ENCODE results near the gene CYB561A3. TPM values are rescaled to one million over a fixed set of nuclear protein-coding genes. Genes with fewer than 3 reads are reported as not detected.

CYB561A3 gene
- total and polyA plus RNA-seq, 2 of the 13 experiments (the other 11 are each of a cell fraction or from before 2014, with no cell fraction given), result 11.4 to 14.9 TPM

GRCh38 chr11:61332797-61333549 is 28.7 kb downstream of the CYB561A3 start, which contains the start of the genes DDB1 and TKFC (continued):
- 0 out of 2 replicates have a peak, but pooled peaks have one; percentile 62 for TF ChIP-seq ZNF782 (CRISPR knock-in tag; IDR thresholded peaks at IDR 0.05; ENCODE audit: borderline replicate concordance)
- peak; percentile 50; the same call in 1 of the 2 replicates for TF ChIP-seq ZNF329 (CRISPR knock-in tag; IDR thresholded peaks at IDR 0.05; ENCODE audit: low read depth)
- TF ChIP-seq PITX1 (CRISPR knock-in tag; IDR thresholded peaks at IDR 0.05), result peak; percentile 53; the same call in 1 of the 2 replicates
- TF ChIP-seq RFXANK (CRISPR knock-in tag; IDR thresholded peaks at IDR 0.05), result no peak
- TF ChIP-seq ZNF737 (CRISPR knock-in tag; IDR thresholded peaks at IDR 0.05; ENCODE audit: borderline replicate concordance), result no peak; the same call in 1 of the 2 replicates
- peak; percentile 91 for TF ChIP-seq POLR2AphosphoS5 (IDR thresholded peaks at IDR 0.05; ENCODE audit: low read depth, low read length)
- 0 out of 2 replicates have a peak, but pooled peaks have one; percentile 16 for TF ChIP-seq ZNF83 (CRISPR knock-in tag; IDR thresholded peaks at IDR 0.05; ENCODE audit: borderline replicate concordance)
- TF ChIP-seq GFI1 (CRISPR knock-in tag; IDR thresholded peaks at IDR 0.05; ENCODE audit: borderline replicate concordance), result no peak
- peak; percentile 52; the same call in 1 of the 2 replicates for TF ChIP-seq JUND (CRISPR knock-in tag; IDR thresholded peaks at IDR 0.05)
- no peak for TF ChIP-seq ZNF562 (CRISPR knock-in tag; IDR thresholded peaks at IDR 0.05; ENCODE audit: borderline replicate concordance)
- TF ChIP-seq HIC2 (CRISPR knock-in tag; IDR thresholded peaks at IDR 0.05; ENCODE audit: low read depth), result peak; percentile 45; the same call in 1 of the 2 replicates
- TF ChIP-seq, protein P1, sequence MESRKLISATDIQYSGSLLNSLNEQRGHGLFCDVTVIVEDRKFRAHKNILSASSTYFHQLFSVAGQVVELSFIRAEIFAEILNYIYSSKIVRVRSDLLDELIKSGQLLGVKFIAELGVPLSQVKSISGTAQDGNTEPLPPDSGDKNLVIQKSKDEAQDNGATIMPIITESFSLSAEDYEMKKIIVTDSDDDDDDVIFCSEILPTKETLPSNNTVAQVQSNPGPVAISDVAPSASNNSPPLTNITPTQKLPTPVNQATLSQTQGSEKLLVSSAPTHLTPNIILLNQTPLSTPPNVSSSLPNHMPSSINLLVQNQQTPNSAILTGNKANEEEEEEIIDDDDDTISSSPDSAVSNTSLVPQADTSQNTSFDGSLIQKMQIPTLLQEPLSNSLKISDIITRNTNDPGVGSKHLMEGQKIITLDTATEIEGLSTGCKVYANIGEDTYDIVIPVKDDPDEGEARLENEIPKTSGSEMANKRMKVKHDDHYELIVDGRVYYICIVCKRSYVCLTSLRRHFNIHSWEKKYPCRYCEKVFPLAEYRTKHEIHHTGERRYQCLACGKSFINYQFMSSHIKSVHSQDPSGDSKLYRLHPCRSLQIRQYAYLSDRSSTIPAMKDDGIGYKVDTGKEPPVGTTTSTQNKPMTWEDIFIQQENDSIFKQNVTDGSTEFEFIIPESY (CRISPR knock-in tag; IDR thresholded peaks at IDR 0.05), result no peak
- peak; percentile 85 for TF ChIP-seq TGIF2 (CRISPR knock-in tag; IDR thresholded peaks at IDR 0.05)
- no peak for TF ChIP-seq HOXA9 (CRISPR knock-in tag; IDR thresholded peaks at IDR 0.05; ENCODE audit: borderline replicate concordance)
- peak; percentile 83; the same call in 1 of the 2 replicates for TF ChIP-seq REPIN1 (CRISPR knock-in tag; IDR thresholded peaks at IDR 0.05; ENCODE audit: borderline replicate concordance, low read depth)
- TF ChIP-seq, protein P2, sequence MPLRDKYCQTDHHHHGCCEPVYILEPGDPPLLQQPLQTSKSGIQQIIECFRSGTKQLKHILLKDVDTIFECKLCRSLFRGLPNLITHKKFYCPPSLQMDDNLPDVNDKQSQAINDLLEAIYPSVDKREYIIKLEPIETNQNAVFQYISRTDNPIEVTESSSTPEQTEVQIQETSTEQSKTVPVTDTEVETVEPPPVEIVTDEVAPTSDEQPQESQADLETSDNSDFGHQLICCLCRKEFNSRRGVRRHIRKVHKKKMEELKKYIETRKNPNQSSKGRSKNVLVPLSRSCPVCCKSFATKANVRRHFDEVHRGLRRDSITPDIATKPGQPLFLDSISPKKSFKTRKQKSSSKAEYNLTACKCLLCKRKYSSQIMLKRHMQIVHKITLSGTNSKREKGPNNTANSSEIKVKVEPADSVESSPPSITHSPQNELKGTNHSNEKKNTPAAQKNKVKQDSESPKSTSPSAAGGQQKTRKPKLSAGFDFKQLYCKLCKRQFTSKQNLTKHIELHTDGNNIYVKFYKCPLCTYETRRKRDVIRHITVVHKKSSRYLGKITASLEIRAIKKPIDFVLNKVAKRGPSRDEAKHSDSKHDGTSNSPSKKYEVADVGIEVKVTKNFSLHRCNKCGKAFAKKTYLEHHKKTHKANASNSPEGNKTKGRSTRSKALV (CRISPR knock-in tag; IDR thresholded peaks at IDR 0.05), result no peak; the same call in 1 of the 2 replicates
- TF ChIP-seq ZNF619 (CRISPR knock-in tag; IDR thresholded peaks at IDR 0.05), result peak; percentile 58; the same call in 1 of the 2 replicates
- TF ChIP-seq NR2F2 (IDR thresholded peaks at IDR 0.05; ENCODE audit: borderline replicate concordance, low read depth), result no peak
- TF ChIP-seq ZNF441 (CRISPR knock-in tag; IDR thresholded peaks at IDR 0.05; ENCODE audit: borderline replicate concordance), result 0 out of 2 replicates have a peak, but pooled peaks have one; percentile 27
- peak; percentile 40; the same call in 1 of the 2 replicates for TF ChIP-seq BHLHE40 (IDR thresholded peaks at IDR 0.05; ENCODE audit: low read length)
- TF ChIP-seq ZNF333 (CRISPR knock-in tag; IDR thresholded peaks at IDR 0.05; ENCODE audit: borderline replicate concordance), result peak; percentile 26; the same call in 1 of the 2 replicates
- no peak for TF ChIP-seq CBX1 (IDR thresholded peaks at IDR 0.05; ENCODE audit: low read depth)
- TF ChIP-seq, protein P3, sequence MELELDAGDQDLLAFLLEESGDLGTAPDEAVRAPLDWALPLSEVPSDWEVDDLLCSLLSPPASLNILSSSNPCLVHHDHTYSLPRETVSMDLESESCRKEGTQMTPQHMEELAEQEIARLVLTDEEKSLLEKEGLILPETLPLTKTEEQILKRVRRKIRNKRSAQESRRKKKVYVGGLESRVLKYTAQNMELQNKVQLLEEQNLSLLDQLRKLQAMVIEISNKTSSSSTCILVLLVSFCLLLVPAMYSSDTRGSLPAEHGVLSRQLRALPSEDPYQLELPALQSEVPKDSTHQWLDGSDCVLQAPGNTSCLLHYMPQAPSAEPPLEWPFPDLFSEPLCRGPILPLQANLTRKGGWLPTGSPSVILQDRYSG (CRISPR knock-in tag; IDR thresholded peaks at IDR 0.05), result 0 out of 2 replicates have a peak, but pooled peaks have one; percentile 26
- TF ChIP-seq MIER2 (CRISPR knock-in tag; IDR thresholded peaks at IDR 0.05), result no peak

Data from HepG2 (cell line).